A549 (cell line): ENCODE results near the gene MIA2. TPM values are rescaled to one million over a fixed set of nuclear protein-coding genes. Genes with fewer than 3 reads are reported as not detected.

Experiments used
- ATAC-seq, 2 experiments: fragments of 200-7000 bp in 1 of 2; fragments of >200 bp in 1 of 2; cut with Nextera tagmentation in 1 of 2; cut with Tn5 transposase in 1 of 2; 3 replicates each; pipeline versions ENCODE4 v1.8.0 to v1.9.1; 2018 to 2020; ENCODE audit warnings: mild to moderate bottlenecking in 1 of 2, moderate library complexity in 1 of 2
- CTCF ChIA-PET: fragments of 300-600 bp; sonication (Branson Sonifier 250); formaldehyde crosslinking; extraction: SDS; loops from one replicate; lab custom pipeline; 2021; ENCODE audit warnings: antibody characterized with exemption, inconsistent platforms; lab: Yijun Ruan, JAX
- POLR2A ChIA-PET: fragments of 350-600 bp; formaldehyde crosslinking; extraction: SDS; loops from one replicate; lab custom pipeline; 2021; ENCODE audit warnings: antibody characterized with exemption, inconsistent platforms; lab: Yijun Ruan, JAX
- DNase-seq, 2 experiments: peaks; one replicate each; pipeline versions ENCODE4 v3.0.0 to v3.0.0-alpha.2; 2011 to 2016; ENCODE audit warnings: low read depth in 1 of 2, low spot score in 1 of 2
- FAIRE-seq: peaks from 2 replicates; lab custom pipeline; 2011; peaks lifted over from hg19 to GRCh38; lab: Jason Lieb, UNC
- H3K27ac ChIP-seq, 2 experiments: fragments of >200 bp; sonication (Bioruptor Twin); formaldehyde crosslinking; 3 replicates each; pipeline ENCODE4 v1.5.1; 2016 to 2017
- H3K4me1 ChIP-seq: fragments of >200 bp; sonication (Bioruptor Twin); formaldehyde crosslinking; 3 replicates; pipeline ENCODE4 v1.6.1; 2016
- H3K4me2 ChIP-seq: fragments of >200 bp; sonication (Bioruptor Twin); formaldehyde crosslinking; 3 replicates; pipeline ENCODE4 v1.6.1; 2016
- H3K4me3 ChIP-seq: fragments of >200 bp; sonication (Bioruptor Twin); formaldehyde crosslinking; 3 replicates; pipeline ENCODE4 v1.5.1; 2016
- H3K9me3 ChIP-seq: fragments of >200 bp; sonication (Bioruptor Twin); formaldehyde crosslinking; 3 replicates; pipeline ENCODE4 v1.6.1; 2016
- BHLHE40 ChIP-seq: IDR thresholded peaks from 2 replicates; pipeline ENCODE4 v1.6.1; 2012; ENCODE audit warnings: low read depth, low read length, inconsistent platforms
- CHD2 ChIP-seq: fragments of 150-350 bp; IDR thresholded peaks from 2 replicates; pipeline ENCODE4 v1.6.1; 2014; ENCODE audit warnings: low read length; ENCODE audit not compliant: partially characterized antibody
- CHD4 ChIP-seq: fragments of 200-600 bp; sonication (generic); IDR thresholded peaks from 2 replicates; pipeline ENCODE4 v1.6.1; 2016; ENCODE audit warnings: antibody characterized with exemption, mild to moderate bottlenecking, borderline replicate concordance
- EHMT2 ChIP-seq: fragments of 200-600 bp; sonication (generic); IDR thresholded peaks from 2 replicates; pipeline ENCODE4 v1.6.1; 2016; ENCODE audit warnings: antibody characterized with exemption, low read depth, mild to moderate bottlenecking, moderate library complexity
- FOXS1 ChIP-seq: fragments of 250-450 bp; sonication (Bioruptor Pico); IDR thresholded peaks from 2 replicates; pipeline ENCODE4 v1.5.0; 2020; ENCODE audit warnings: mild to moderate bottlenecking, moderate library complexity
- HEYL ChIP-seq: fragments of 250-450 bp; sonication (Bioruptor Pico); IDR thresholded peaks from 2 replicates; pipeline ENCODE4 v1.8.0; 2021; ENCODE audit warnings: mild to moderate bottlenecking, moderate library complexity
- KDM1A ChIP-seq: fragments of 200-600 bp; sonication (generic); IDR thresholded peaks from 2 replicates; pipeline ENCODE4 v1.6.1; 2016; ENCODE audit warnings: low read depth, mild to moderate bottlenecking
- MAFK ChIP-seq: fragments of 450-650 bp; IDR thresholded peaks from 2 replicates; pipeline ENCODE4 v1.6.1; 2014; ENCODE audit not compliant: partially characterized antibody
- MAZ ChIP-seq: fragments of 150-350 bp; IDR thresholded peaks from 2 replicates; pipeline ENCODE4 v1.6.1; 2014; ENCODE audit warnings: antibody characterized with exemption, low read depth, low read length, borderline replicate concordance
- NFE2L2 ChIP-seq: fragments of 150-350 bp; conservative IDR thresholded peaks from 2 replicates; pipeline ENCODE4 v1.6.1; 2014; ENCODE audit warnings: low read length
- NPAS2 ChIP-seq: fragments of 250-450 bp; sonication (Bioruptor Pico); IDR thresholded peaks from 2 replicates; pipeline ENCODE4 v1.8.0; 2022; ENCODE audit warnings: mild to moderate bottlenecking, moderate library complexity, borderline replicate concordance
- POLR2A ChIP-seq: IDR thresholded peaks from 2 replicates; pipeline ENCODE4 v1.6.1; 2012; ENCODE audit warnings: mild to moderate bottlenecking, low read length
- RARB ChIP-seq: fragments of 250-450 bp; sonication (Bioruptor Pico); IDR thresholded peaks from 2 replicates; pipeline ENCODE4 v1.8.0; 2021; ENCODE audit warnings: mild to moderate bottlenecking, moderate library complexity
- RFX5 ChIP-seq: fragments of 450-650 bp; IDR thresholded peaks from 2 replicates; pipeline ENCODE4 v1.7.1; 2014; ENCODE audit warnings: antibody characterized with exemption, mild to moderate bottlenecking, moderate library complexity
- SMC3 ChIP-seq: fragments of >200 bp; sonication (Bioruptor Twin); formaldehyde crosslinking; IDR thresholded peaks from 3 replicates; pipeline ENCODE4 v1.6.1; 2018; ENCODE audit warnings: inconsistent platforms
- TFCP2L1 ChIP-seq: fragments of 250-450 bp; sonication (Bioruptor Pico); IDR thresholded peaks from 2 replicates; pipeline ENCODE4 v1.5.0; 2021; ENCODE audit warnings: mild to moderate bottlenecking
- ZFP36 ChIP-seq: fragments of 450-650 bp; IDR thresholded peaks from 2 replicates; pipeline ENCODE4 v1.6.1; 2014; ENCODE audit warnings: borderline replicate concordance; ENCODE audit not compliant: partially characterized antibody
- ZNF302 ChIP-seq: fragments of 250-450 bp; sonication (Bioruptor Pico); IDR thresholded peaks from 2 replicates; pipeline ENCODE4 v1.9.0; 2021; ENCODE audit warnings: inconsistent platforms, mild to moderate bottlenecking, moderate library complexity
- WGBS: methylation state at CpG from one replicate; pipeline ENCODE4 v1.1.6; 2017; ENCODE audit errors: missing lambda C conversion rate; 5-methylcytosine and 5-hydroxymethylcytosine counted together
- polyA plus RNA-seq, 4 experiments: library from polyadenylated mRNA; depleted of rRNA in 3 of 4; stranded (reverse); fragments of >200 nt; fragmentation: RNase III in 1 of 4; extraction: RNeasy Plus Mini Kit Qiagen cat#74134 plus additional on column Dnase treatment in 1 of 4; gene quantifications; 2 replicates in 3 of 4; 3 replicates in 1 of 4; pipeline ENCODE4 v1.2.3, GENCODE V29; 2011 to 2017
- TF ChIP-seq, protein P1 (sequence below): fragments of >200 bp; sonication (Bioruptor Twin); formaldehyde crosslinking; IDR thresholded peaks from 2 replicates; pipeline ENCODE4 v1.6.1; 2016
- TF ChIP-seq, protein P2 (sequence below): IDR thresholded peaks from 2 replicates; pipeline ENCODE4 v1.6.1; 2012
- TF ChIP-seq, protein P3 (sequence below): fragments of 200-600 bp; sonication (generic); IDR thresholded peaks from 2 replicates; pipeline ENCODE4 v1.6.1; 2016; ENCODE audit warnings: antibody characterized with exemption, mild to moderate bottlenecking, moderate library complexity
- TF ChIP-seq, protein P4 (sequence below): fragments of 450-650 bp; IDR thresholded peaks from 2 replicates; pipeline ENCODE4 v1.6.1; 2014; ENCODE audit warnings: antibody characterized with exemption
- TF ChIP-seq, protein P5 (sequence below): fragments of 150-350 bp; IDR thresholded peaks from 2 replicates; pipeline ENCODE4 v1.6.1; 2014; ENCODE audit warnings: low read depth, mild to moderate bottlenecking, low read length
- TF ChIP-seq, protein P6 (sequence below): fragments of 250-450 bp; sonication (Bioruptor Pico); IDR thresholded peaks from 2 replicates; pipeline ENCODE4 v1.5.0; 2021; ENCODE audit warnings: mild to moderate bottlenecking, moderate library complexity, borderline replicate concordance

Gene MIA2
- polyA plus RNA-seq, 2 of the 4 experiments (the other 2 are of a cell fraction) = 25.4 to 73.9 TPM

DNA sequence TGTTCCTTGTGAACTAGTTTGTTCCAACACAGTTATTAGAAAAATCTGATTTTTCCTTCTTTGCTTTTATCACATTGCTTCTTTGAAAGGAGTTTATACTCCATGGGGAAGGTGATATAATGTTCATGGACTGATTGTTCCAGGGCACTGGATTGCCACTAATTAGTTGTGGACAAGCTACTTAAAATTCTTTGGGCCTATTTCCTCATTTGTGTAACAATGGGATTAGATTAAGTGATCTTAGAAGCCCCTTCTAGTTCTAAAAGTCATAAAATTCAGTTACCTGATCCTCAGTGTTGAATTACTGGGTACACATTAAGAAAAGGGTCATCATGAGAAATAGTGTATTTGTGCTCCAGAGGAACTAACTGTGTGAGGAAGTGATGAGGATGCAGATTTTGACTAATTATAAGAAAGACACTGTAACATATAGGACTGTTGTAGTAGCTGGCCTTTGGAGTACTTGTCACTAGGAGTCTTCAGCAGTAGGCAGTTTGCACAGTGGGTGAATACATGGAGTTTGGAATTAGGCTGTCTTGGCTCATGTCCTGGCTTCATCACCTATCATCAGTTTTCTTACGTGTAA is 82.2 kb downstream of the MIA2 start:
- H3K4me1 ChIP-seq = peaks cover 7% of the 10 kb centered on the region; the same call in 2 of the 3 replicates
- H3K4me3 ChIP-seq = no peak overlapping the region
- ChIA-PET CTCF (interaction anchor here (1.1 kb wide), 1 partner anchor 85 kb away, joined by 3 read pairs; no protein-coding TSS in a partner anchor), POLR2A (no interaction called here)
- no peak for DNase-seq
- no peak overlapping the region for H3K27ac ChIP-seq
- no peak for ATAC-seq
- 97% methylated on average over 1 of the region's 1 CpG for WGBS
- FAIRE-seq = peak; percentile 49
- no peak overlapping the region for H3K4me2 ChIP-seq
- no peak for TF ChIP-seq RFX5
- no peak for TF ChIP-seq KDM1A
- peak; percentile 53 for TF ChIP-seq MAFK
- TF ChIP-seq RARB (CRISPR knock-in tag) = no peak
- TF ChIP-seq, all 56 proteins: peak for 1
- H3K9me3 ChIP-seq = no peaks in the 10 kb centered on the region

DNA sequence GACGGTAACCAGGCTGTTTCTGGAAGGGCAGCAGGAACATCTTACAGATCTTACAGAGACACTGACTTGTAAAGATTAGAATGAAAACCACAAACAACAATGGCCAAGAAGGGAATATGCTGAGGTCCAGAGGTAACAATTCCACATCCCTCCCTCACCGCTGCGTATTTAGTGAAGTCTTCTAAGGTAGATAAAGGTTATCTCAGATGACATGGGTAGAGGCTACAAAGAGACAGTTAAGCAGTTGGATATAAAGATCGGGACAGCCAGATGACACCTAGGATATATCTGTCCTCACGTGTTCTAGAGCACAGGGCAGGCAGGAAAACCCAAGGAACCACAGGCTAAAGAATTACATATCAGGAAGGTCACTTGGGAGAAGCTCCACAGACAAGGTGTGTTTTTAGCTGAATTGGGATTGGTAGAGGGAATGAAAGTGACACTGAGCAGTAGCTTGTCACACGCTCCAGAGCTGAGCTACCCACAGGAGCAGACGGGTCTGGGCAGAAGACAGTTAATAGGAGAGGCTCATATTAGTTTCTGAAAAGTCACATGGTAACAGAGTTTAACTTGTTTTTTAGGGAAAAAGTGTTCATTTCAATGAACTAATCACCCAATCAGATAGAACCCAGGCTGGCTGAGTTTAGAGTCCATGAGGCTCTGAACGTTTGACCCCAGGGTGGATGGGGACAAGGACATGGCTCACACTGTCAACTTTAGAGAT is 83.3 kb downstream of the MIA2 start:
- Histone ChIP-seq H3K4me3 (no peak overlapping the region), H3K4me1 (peaks cover 7% of the 10 kb centered on the region; the same call in 2 of the 3 replicates), H3K27ac (no peak overlapping the region), H3K9me3 (no peaks in the 10 kb centered on the region), H3K4me2 (no peak overlapping the region)
- POLR2A ChIA-PET = no interaction called here
- ATAC-seq (no peak), DNase-seq (no peak), FAIRE-seq (no peak)
- 91% methylated on average over 8 of the region's 8 CpGs for WGBS
- TF ChIP-seq, protein P1, sequence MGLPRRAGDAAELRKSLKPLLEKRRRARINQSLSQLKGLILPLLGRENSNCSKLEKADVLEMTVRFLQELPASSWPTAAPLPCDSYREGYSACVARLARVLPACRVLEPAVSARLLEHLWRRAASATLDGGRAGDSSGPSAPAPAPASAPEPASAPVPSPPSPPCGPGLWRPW = no peak
- no peak for TF ChIP-seq CHD4
- TF ChIP-seq FOXS1 = no peak
- TF ChIP-seq, protein P2, sequence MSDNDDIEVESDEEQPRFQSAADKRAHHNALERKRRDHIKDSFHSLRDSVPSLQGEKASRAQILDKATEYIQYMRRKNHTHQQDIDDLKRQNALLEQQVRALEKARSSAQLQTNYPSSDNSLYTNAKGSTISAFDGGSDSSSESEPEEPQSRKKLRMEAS = no peak
- no peak for TF ChIP-seq ZNF302 (CRISPR knock-in tag)
- TF ChIP-seq KDM1A = no peak
- TF ChIP-seq POLR2A = no peak
- TF ChIP-seq, protein P3, sequence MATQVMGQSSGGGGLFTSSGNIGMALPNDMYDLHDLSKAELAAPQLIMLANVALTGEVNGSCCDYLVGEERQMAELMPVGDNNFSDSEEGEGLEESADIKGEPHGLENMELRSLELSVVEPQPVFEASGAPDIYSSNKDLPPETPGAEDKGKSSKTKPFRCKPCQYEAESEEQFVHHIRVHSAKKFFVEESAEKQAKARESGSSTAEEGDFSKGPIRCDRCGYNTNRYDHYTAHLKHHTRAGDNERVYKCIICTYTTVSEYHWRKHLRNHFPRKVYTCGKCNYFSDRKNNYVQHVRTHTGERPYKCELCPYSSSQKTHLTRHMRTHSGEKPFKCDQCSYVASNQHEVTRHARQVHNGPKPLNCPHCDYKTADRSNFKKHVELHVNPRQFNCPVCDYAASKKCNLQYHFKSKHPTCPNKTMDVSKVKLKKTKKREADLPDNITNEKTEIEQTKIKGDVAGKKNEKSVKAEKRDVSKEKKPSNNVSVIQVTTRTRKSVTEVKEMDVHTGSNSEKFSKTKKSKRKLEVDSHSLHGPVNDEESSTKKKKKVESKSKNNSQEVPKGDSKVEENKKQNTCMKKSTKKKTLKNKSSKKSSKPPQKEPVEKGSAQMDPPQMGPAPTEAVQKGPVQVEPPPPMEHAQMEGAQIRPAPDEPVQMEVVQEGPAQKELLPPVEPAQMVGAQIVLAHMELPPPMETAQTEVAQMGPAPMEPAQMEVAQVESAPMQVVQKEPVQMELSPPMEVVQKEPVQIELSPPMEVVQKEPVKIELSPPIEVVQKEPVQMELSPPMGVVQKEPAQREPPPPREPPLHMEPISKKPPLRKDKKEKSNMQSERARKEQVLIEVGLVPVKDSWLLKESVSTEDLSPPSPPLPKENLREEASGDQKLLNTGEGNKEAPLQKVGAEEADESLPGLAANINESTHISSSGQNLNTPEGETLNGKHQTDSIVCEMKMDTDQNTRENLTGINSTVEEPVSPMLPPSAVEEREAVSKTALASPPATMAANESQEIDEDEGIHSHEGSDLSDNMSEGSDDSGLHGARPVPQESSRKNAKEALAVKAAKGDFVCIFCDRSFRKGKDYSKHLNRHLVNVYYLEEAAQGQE = no peak
- no peak for TF ChIP-seq NPAS2 (CRISPR knock-in tag)
- TF ChIP-seq, protein P4, sequence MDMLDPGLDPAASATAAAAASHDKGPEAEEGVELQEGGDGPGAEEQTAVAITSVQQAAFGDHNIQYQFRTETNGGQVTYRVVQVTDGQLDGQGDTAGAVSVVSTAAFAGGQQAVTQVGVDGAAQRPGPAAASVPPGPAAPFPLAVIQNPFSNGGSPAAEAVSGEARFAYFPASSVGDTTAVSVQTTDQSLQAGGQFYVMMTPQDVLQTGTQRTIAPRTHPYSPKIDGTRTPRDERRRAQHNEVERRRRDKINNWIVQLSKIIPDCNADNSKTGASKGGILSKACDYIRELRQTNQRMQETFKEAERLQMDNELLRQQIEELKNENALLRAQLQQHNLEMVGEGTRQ = no peak
- no peak for TF ChIP-seq EHMT2
- CTCF ChIA-PET = interaction anchor here (1.1 kb wide), 1 partner anchor 86 kb away, joined by 3 read pairs; no protein-coding TSS in a partner anchor

DNA sequence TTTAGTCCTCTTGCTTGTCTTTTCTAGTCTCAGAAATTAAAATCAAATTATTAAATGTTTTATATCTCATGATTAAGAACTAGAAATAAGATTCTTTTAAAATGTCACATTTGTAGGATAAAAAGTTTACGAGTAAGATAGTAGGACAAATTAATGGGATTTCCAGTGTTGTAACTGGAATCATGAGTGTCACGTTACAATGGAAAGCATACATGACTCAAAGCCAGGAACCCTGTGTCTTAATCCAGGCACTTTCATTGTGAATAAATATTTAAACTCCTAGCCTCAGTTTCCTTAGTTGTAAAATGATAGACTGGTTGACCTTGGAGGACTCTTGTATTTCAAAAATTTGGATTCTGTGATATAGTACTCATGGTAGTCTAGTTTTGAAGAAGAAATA is 84.9 kb downstream of the MIA2 start:
- H3K9me3 ChIP-seq = no peaks in the 10 kb centered on the region
- FAIRE-seq (no peak), DNase-seq (no peak), ATAC-seq (no peak)
- no peak overlapping the region for H3K27ac ChIP-seq
- WGBS = 92% methylated on average over 2 of the region's 2 CpGs
- H3K4me1 ChIP-seq = peaks cover 13% of the 10 kb centered on the region; the same call in 2 of the 3 replicates
- POLR2A ChIA-PET = no interaction called here
- CTCF ChIA-PET = interaction anchor here (0.6 kb wide), 1 partner anchor 108 kb away, joined by 4 read pairs; no protein-coding TSS in a partner anchor
- H3K4me2 ChIP-seq = no peak overlapping the region
- H3K4me3 ChIP-seq = no peak overlapping the region
- no peak for TF ChIP-seq HEYL (CRISPR knock-in tag)
- TF ChIP-seq FOXS1 = no peak
- TF ChIP-seq ZFP36 = no peak
- TF ChIP-seq NFE2L2 = no peak
- no peak for TF ChIP-seq BHLHE40
- TF ChIP-seq, protein P5, sequence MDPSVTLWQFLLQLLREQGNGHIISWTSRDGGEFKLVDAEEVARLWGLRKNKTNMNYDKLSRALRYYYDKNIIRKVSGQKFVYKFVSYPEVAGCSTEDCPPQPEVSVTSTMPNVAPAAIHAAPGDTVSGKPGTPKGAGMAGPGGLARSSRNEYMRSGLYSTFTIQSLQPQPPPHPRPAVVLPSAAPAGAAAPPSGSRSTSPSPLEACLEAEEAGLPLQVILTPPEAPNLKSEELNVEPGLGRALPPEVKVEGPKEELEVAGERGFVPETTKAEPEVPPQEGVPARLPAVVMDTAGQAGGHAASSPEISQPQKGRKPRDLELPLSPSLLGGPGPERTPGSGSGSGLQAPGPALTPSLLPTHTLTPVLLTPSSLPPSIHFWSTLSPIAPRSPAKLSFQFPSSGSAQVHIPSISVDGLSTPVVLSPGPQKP = no peak
- TF ChIP-seq SMC3 = no peak
- TF ChIP-seq, protein P6, sequence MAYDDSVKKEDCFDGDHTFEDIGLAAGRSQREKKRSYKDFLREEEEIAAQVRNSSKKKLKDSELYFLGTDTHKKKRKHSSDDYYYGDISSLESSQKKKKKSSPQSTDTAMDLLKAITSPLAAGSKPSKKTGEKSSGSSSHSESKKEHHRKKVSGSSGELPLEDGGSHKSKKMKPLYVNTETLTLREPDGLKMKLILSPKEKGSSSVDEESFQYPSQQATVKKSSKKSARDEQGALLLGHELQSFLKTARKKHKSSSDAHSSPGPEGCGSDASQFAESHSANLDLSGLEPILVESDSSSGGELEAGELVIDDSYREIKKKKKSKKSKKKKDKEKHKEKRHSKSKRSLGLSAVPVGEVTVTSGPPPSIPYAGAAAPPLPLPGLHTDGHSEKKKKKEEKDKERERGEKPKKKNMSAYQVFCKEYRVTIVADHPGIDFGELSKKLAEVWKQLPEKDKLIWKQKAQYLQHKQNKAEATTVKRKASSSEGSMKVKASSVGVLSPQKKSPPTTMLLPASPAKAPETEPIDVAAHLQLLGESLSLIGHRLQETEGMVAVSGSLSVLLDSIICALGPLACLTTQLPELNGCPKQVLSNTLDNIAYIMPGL (CRISPR knock-in tag) = no peak
- no peak for TF ChIP-seq CHD4
- no peak for TF ChIP-seq CHD2
- no peak for TF ChIP-seq KDM1A
- no peak for TF ChIP-seq TFCP2L1 (CRISPR knock-in tag)
- no peak for TF ChIP-seq MAFK
- no peak for TF ChIP-seq MAZ
